PFSK-1 (cell line): Measurements from ENCODE around the gene TPGS1.

Source experiments
- FOXP2 ChIP-seq: optimal IDR thresholded peaks from 2 replicates; pipeline ENCODE3; 2011; ENCODE audit warnings: borderline replicate concordance, control low read depth, inconsistent platforms; ENCODE audit not compliant: insufficient read depth; ENCODE audit errors: extremely low read length, extremely low read depth
- POLR2AphosphoS5 ChIP-seq: IDR thresholded peaks from 2 replicates; pipeline ENCODE4 v1.6.1; 2012; ENCODE audit warnings: low read depth, mild to moderate bottlenecking, control low read depth, low read length, moderate library complexity
- REST ChIP-seq, 2 experiments: IDR thresholded peaks; 2 replicates each; pipeline versions ENCODE4 v1.6.1 to v1.8.0; 2011 to 2012; ENCODE audit warnings: low read depth in 2 of 2, low read length in 2 of 2, control low read depth in 1 of 2, inconsistent platforms in 1 of 2, mild to moderate bottlenecking in 1 of 2, moderate library complexity in 1 of 2; ENCODE audit not compliant: insufficient read depth in 1 of 2
- SIN3A ChIP-seq: IDR thresholded peaks from 2 replicates; pipeline ENCODE4 v1.6.1; 2012; ENCODE audit warnings: mild to moderate bottlenecking, low read length, moderate library complexity, borderline replicate concordance; ENCODE audit not compliant: insufficient read depth
- TAF1 ChIP-seq: IDR thresholded peaks from 2 replicates; pipeline ENCODE4 v1.6.1; 2012; ENCODE audit warnings: low read length, control low read depth, borderline replicate concordance; ENCODE audit not compliant: insufficient read depth

- TF ChIP-seq POLR2AphosphoS5 (no peak), TAF1 (no peak), FOXP2 (no peak), SIN3A (no peak), REST (IDR thresholded peaks at IDR 0.05; ENCODE audit: insufficient read depth in 1 of 2, low read depth in 2 of 2, low read length in 2 of 2) (no peak)
Observed at GRCh38 chr19:504616-505015, 2.7 kb upstream of the TPGS1 start.
